NK-92 (cell line): ENCODE results near the gene PWWP2A.
"Not testable (repeated sequence)": the region's sequence is repeated elsewhere in the genome, so short reads cannot be mapped to it uniquely, and the experiment has no call there.

Experiments used
- DNase-seq: peaks from one replicate; lab custom pipeline; 2025; ENCODE audit not compliant: unreplicated experiment; lab: John Stamatoyannopoulos, UW

Gene PWWP2A

GRCh38 chr5:160081495-160081894, 37.8 kb downstream of the PWWP2A start:
- DNase-seq, result no peak

GRCh38 chr5:160079753-160080152, 39.5 kb downstream of the PWWP2A start:
- DNase-seq, result no peak

GRCh38 chr5:160076997-160077396, 42.3 kb downstream of the PWWP2A start:
- DNase-seq, result no peak

GRCh38 chr5:160075073-160075472, 44.2 kb downstream of the PWWP2A start:
- no peak for DNase-seq

- no peak for DNase-seq
These were observed 47.3 kb downstream of the PWWP2A start for GRCh38 chr5:160071916-160072315.

GRCh38 chr5:160071516-160071915, 47.7 kb downstream of the PWWP2A start:
- DNase-seq, result no peak

GRCh38 chr5:160069120-160069519, 50.1 kb downstream of the PWWP2A start:
- not testable (repeated sequence) for DNase-seq

GRCh38 chr5:160064995-160065614, 54.1 kb downstream of the PWWP2A start:
- DNase-seq, result no peak

- DNase-seq, result no peak
These were observed 54.8 kb downstream of the PWWP2A start for GRCh38 chr5:160064417-160064810.

- DNase-seq, result no peak
These were observed 57.5 kb downstream of the PWWP2A start for GRCh38 chr5:160061770-160062169.

- no peak for DNase-seq
These were observed 59.2 kb downstream of the PWWP2A start for GRCh38 chr5:160060001-160060400.

GRCh38 chr5:160057256-160057655, 62.0 kb downstream of the PWWP2A start:
- DNase-seq, result no peak

- DNase-seq, result no peak
These were observed 64.4 kb downstream of the PWWP2A start for GRCh38 chr5:160054831-160055230.

- no peak for DNase-seq
These were observed 65.2 kb downstream of the PWWP2A start for GRCh38 chr5:160054047-160054446.

- no peak for DNase-seq
These were observed 70.2 kb downstream of the PWWP2A start for GRCh38 chr5:160049099-160049498.

- no peak for DNase-seq
These were observed 71.1 kb downstream of the PWWP2A start for GRCh38 chr5:160048131-160048530.

GRCh38 chr5:160047423-160047822, 71.8 kb downstream of the PWWP2A start:
- DNase-seq, result no peak

GRCh38 chr5:160044967-160045366, 74.3 kb downstream of the PWWP2A start:
- no peak for DNase-seq

GRCh38 chr5:160044391-160044804, 74.9 kb downstream of the PWWP2A start:
- no peak for DNase-seq

- no peak for DNase-seq
These were observed 76.6 kb downstream of the PWWP2A start for GRCh38 chr5:160042671-160043070.
